GM21528 (cell line): ENCODE data around the gene OR2H1.
"Not testable (repeated sequence)": the region's sequence is repeated elsewhere in the genome, so short reads cannot be mapped to it uniquely, and the experiment has no call there.

Experiments
- ATAC-seq: cut with Tn5 transposase; IDR thresholded peaks from one replicate; pipeline ENCODE4 v1.9.1; 2021; ENCODE audit warnings: mild to moderate bottlenecking, moderate library complexity; ENCODE audit not compliant: unreplicated experiment, low FRiP score

OR2H1 gene

DNA sequence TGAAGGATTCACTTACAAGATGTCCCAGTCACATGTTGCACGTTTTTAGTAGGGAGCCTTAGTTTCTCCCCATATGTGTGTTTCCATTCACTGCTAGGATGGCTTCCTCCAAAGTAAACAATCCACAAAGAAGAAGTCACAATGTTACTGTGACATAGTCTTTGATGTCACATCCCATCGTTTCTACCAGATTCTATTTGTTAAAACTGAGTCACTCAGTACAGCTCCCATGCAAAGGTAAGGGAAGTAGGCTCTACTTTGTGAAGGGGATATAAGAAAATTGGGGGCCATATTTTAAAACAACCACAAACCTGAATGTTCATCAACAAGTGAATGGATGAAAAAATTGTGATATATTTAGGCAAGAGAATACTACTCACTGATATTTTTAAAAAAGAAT, at the start of gene OR2H1, which contains the start of gene OR11A1:
OR2H1 (plus strand) TSS at position 185 of the 400 bp plus-strand sequence. CDS start 4,615 bp downstream, outside the sequence.
OR11A1 (minus strand) TSS at position 101 of the 400 bp plus-strand sequence. CDS start 29,430 bp downstream, outside the sequence.
- no peak for ATAC-seq

DNA sequence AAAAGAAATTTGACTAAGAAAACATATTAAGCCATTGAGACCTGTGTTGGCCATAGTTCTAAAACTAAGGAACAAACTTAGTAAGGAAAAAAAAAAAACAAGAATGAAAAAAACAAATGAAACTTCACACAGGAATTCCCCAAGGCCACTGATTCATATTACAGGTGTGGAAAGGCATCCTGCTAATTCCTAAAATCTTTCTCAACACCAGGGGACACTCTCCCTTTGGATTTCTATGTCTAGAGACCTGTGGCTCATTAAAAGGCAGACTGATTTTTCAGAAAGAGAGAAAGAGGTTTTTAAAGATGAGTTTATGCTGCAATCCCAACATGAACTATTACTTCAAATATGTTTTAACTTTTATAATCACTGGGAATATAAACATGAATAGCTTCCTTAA, 42.4 kb upstream of the OR2H1 start, which contains the start of gene OR12D1:
OR12D1 (plus strand) TSS at position 341 of the 400 bp plus-strand sequence.
- no peak for ATAC-seq

DNA sequence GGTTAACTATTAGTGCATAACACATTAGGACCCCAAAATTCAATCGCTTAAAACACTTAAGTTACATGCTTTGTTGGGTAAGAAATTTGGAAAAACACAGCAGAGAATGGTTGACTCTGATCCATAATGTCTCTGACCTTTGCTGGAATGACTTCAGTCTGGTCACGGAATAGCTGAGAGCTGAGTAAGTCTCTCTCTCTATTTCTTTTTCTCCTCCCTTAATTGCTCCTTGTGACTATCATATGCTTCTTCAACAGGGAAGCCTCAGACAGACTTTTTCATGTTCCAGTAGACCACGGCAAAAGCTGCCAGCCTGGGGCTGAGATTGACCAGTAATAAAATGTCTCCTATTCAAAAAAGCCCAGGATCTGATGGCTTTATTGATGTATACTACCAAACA, 37.4 kb upstream of the OR2H1 start:
- no peak for ATAC-seq

DNA sequence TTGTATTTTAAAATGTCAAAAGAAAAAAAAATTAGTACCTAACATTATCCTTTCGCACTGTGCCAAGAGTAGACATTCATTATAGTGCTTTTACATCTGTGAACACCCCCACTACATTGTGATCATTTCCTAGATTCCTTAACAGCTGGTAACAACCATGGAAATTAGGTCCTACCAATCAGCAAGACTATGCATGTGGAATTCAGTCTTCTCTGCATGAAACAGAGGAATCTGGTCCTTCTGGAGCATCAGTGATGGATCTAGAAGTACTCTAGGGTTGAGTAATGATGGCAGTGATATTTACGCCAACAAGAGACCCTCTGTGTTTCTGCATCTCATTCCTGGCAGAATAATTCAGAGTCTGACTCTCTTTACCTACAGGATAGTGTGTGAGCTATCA, 32.8 kb upstream of the OR2H1 start:
- ATAC-seq = no peak

DNA sequence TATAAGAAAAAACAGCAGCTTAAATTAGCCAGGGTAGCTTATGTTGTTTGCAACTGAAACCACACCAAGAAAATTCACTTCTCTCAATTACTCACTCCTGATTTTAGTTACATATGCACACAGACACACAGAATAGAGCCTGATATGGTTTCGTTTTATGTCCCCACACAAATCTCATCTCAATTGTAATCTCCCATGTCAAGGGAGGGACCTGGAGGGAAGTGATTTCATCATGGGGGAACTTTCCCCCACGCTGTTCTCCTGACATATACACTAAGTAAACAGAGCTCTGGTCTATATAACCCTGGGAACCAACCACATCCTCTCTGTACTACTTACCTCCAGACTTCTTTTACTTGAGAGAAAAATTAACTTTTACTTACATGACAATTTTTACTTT, 32.4 kb upstream of the OR2H1 start:
- no peak for ATAC-seq

DNA sequence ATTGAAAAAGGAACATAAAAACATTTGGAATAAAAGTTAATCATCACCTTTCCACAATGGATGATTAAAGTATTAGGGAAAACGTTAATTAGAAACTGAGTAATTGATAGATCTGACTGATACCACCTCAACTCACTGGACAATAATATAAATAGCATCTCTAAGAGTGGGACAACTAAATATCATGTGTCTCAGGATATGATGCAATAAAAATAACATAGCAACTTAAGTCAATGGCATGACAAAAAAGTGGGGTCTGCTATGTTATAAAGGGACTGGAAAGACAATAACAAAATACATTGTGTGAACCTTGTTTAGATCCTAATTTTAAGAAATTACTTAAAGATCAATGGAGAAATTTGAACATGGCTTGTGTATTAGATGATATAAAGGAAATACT, 31.9 kb upstream of the OR2H1 start:
- no peak for ATAC-seq

DNA sequence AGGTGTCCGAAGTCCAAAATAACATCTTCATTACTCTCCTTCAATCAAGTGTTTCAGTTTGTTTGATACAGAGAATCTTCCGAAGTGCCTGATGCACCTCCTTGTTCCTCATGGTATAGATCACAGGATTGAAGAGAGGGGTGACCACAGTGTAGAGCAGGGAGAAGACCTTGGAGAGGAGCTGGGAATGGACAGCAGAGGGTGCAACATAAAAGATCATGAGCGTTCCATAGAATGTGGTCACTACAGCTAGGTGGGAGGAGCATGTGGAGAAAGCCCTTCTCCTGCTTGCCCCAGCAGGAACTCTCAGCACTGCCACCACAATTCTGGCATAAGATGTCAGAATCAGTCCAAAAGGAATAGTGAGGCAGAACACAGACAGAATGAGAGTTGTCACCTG, 30.3 kb upstream of the OR2H1 start:
- ATAC-seq = no peak

DNA sequence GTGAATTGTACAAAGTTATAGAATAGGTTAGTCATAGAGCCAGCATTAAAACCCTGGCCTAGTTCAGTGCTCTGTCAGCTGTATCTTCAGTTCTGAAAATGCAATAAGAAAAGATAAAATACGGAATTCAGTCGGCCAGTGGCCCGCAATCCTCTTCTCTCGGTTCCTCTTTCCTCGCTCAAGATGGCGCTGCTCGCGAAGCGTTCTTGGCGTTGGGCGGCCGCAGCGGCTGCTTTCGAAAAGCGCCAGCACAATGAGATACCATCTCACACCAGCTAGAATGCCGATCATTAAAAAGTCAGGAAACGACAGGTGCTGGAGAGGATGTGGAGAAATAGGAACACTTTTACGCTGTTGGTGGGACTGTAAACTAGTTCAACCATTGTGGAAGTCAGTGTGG, 20.2 kb upstream of the OR2H1 start:
- not testable (repeated sequence) for ATAC-seq

DNA sequence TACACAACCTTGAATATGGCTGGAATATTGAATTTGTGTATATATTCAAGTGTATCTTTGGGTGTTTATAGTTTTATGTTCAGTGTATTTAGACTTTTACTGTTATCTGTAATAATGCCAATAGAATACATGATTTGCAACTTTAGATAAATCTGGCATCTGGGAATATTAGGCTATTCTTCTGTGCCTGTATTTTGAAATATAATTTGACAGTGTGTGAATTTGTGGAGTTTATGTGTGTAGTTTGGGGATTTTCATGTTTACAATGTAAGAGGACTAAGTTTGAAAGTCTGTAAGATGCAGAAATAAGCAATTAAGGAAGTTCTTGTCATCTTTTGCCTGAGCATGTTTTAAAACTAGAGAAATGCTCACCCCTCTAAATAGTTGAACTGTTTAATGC, 17.9 kb upstream of the OR2H1 start, which contains the start of gene OR10C1:
OR10C1 (plus strand) TSS at position 301 of the 400 bp plus-strand sequence. CDS start 710 bp downstream, outside the sequence.
- no peak for ATAC-seq

DNA sequence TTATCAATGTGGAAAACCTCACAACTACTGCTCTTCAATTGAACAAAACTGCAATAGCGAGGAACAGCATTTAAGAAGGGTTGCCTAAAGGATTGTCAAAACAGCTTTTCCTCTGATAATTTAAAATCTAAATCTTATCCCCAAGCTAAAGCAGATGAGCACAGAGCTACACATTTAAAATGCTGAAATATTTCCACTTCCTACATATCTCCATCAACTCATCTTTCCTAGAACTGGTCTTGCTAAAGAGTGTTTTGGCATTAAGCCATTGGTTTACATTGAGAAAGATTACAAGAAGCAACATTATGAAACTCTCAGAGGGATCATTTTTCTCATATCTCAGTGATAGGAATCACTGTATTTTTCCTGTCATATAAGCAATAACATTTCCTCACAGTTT, 14.2 kb upstream of the OR2H1 start:
- no peak for ATAC-seq

DNA sequence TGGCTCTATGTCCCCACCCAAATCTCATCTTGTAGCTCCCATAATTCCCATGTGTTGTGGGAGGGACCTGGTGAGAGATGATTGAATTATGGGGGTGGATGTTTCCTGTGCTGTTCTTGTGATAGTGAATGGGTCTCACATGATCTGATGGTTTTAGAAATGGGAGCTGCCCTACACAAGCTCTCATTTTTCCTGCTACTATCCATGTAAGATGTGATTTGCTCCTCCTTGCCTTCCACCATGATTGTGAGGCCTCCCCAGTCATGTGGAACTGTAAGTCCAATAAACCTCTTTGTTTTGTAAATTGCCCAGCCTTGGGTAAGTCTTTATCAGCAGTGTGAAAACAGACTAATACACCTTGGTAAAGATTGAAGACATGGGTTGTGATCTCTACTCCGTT, 12.9 kb upstream of the OR2H1 start:
- not testable (repeated sequence) for ATAC-seq

DNA sequence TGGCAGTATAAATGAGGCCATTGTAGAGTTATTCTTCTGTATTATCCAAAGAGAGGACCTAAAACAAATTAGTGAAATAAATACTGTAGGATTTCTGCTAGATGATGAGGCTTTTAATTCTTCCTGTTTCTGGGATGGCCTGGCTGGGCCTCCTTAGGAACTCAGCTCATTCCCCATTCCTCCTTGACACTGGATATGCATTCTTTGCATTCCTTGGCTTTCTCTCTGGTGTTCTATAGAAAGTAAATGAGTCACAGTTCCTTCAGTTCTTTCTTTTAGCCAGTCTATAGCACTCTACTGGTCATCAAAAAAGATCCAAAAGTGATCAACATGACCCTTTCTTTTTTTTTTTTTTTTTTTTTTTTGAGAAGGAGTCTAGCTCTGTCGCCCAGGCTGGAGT, 9.3 kb upstream of the OR2H1 start:
- ATAC-seq = no peak

DNA sequence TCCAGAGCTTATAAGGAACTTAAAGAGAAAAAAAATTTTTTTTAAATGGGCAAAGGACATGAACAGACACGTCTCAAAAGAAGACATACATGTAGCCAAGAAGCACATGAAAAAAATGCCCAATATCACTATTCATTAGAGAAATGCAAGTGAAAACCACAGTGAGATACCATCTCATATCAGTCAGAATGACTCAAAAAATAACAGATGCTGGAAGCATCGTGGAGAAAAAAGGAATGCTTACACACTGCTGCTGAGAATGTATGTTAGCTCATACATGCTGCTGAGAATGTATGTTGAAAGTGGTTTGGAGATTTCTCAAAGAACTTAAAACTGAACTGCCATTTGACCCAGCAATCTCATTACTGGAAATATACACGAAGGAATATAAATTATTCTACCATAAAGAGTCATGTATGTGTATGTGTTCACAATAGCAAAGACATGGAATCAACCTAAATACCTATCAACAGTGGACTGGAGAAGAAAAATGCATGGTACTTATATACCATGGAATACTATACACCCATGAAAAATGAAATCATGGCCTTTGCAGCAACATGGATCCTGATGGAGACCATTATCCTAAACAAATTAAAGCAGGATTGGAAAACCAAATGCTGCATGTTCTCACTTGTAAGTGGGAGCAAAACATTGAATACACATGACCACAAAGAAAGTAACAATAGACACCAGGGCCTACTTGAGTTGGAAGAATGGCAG, 5.3 kb upstream of the OR2H1 start:
- no peak for ATAC-seq

DNA sequence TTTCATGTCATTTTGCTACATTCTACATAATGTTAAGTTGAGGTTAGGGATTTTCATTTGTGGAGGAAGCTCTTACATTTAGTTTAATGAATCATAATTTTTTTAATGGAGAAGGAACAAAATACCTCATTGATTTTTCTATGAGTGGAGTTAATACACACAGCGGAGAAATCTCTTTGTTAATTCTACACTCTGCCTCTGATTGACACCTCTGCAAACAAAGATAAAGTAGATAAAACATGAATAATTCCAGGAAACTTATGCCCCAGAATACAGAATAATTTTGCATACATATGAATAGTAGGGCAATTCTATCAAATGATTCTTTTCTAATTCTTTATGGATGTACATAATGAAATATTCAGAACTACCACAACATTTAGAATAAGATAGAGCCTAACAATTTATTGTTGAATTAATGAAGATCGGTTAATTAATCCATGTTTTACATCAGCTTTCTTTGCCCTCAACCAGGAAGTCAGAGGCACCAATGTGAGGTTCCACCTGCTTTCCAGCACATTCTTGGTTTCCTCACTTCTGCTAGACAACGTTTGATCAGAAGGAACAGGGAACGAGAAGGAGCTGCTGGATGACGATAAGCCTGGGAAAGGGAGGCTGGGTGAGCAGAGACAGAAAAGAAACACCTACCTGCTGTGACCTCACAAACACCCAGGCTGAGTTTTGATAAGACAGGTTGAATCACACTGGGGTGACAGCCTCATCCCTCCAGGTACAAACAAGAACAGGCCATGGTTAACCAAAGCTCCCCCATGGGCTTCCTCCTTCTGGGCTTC, 4.3 kb downstream of the OR2H1 start:
- no peak for ATAC-seq

DNA sequence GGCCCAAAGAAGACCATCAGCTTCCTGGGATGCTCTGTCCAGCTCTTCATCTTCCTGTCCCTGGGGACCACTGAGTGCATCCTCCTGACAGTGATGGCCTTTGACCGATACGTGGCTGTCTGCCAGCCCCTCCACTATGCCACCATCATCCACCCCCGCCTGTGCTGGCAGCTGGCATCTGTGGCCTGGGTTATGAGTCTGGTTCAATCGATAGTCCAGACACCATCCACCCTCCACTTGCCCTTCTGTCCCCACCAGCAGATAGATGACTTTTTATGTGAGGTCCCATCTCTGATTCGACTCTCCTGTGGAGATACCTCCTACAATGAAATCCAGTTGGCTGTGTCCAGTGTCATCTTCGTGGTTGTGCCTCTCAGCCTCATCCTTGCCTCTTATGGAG, 5.1 kb downstream of the OR2H1 start:
- ATAC-seq = no peak

DNA sequence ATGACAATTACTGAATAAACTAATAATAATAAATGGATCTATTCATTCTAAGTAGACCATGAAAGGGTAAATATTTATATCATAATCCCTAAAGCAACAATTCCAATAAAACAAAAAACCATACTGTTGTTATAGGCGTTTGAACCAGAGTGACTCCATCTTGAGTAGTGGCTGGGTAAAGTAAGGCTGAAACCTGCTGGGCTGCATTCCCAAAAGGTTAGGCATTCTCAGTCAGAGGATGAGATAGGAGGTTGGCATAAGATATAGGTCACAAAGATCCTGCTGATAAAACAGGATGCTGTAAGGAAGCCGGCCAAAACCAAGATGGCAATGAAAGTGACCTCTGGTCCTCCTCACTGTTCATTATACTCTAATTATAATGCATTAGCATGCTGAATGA, 8.3 kb downstream of the OR2H1 start:
- no peak for ATAC-seq

DNA sequence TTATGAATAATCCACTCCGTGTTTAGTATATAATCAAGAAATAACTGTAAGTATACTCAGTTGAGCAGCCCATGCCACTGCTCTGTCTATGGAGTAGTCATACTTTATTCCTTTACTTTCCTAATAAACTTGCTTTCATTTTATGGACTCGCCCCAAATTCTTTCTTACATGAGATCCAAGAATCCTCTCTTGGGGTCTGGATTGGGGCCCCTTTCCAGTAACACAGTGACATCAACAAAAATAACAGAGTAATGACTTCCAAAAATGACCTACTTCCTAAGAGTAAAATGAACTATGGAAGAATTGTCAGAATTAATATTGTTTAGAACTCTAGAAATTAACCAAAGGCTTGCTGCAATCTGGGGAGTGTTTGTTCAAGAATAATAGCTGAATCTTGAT, 8.8 kb downstream of the OR2H1 start:
- ATAC-seq = no peak

DNA sequence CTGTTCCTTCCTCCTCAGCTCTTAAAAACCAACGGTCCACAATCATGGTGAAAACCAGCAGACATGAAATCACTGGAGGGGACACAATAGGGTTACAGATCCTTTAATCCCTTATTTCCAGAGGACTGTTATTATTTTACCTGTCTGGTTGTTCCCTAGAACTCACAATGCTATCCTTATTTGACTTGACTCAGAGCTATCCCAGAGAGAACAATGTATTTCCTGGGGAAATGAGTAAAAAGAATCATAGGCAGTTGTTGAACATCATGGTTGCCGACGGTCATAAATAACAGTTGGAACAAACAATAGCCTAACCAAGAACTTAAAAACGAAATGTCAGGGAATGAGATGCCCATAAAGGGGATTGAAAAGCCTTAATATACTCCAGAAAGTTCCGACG, 9.3 kb downstream of the OR2H1 start:
- no peak for ATAC-seq

DNA sequence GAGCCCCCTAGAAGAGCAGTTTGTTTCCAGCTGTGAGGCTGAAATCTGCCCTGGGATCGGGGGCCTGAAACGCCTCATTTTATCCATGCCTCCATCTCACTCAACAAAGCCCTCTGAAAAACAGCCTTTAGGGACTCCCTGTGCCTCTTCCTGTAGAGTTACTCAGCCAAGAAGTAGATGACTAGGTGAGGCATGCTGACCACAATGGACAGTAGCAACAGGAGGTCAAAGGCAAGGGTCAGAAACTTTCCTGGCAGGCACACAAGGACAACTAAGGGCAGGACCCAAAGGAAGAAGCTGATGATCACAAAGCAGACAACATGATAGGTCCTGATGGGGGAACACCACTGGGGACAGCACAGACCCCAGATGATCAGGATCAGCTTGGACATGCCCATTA, 18.0 kb downstream of the OR2H1 start:
- ATAC-seq = no peak

DNA sequence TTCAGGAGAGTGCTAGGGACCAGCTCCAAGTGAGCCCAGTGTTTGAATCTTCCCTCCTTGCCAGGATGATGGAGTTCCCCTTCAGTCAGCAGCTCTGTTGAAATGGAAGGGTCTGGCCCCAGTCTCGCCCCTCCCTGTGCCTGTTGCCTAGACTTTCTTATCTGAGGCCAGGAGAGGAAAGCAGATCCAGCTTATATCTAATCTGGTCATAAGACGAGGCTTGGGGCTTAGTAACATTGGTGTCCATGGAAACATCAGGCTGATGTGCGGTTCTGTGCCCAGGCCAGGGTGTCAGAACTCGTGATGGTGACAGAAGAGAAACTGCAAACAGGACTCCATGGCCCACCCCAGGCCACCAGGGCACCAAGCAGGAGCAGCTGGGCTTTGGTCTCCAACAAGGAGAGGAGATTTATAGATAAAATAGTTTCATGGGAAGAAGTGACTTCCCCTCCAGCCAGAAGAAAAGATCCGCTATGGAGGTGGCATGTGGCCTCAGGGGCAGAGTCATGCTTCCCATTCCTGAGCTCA, 21.0 kb downstream of the OR2H1 start:
- ATAC-seq = no peak

DNA sequence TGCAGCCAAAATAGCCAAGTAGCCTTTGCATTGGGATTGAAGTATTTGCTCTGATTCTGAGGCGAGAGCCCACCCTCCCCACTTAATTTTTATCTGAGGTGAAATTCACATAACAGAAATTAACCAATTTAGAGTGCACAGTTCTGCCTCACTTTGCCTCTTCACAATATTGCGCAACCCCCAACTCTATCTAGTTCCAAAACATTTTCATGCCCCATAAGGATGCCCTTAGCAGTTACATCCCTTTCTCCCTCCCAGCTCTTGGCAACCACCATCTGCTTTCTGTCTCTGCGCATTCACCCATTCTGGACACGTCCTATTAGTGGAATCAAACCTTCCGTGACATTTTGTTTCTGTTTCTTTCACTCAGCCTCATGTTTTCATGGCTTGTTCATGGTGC, 21.8 kb downstream of the OR2H1 start:
- ATAC-seq = no peak
